B cell (primary cell): ENCODE results near the gene TRIM62. TPM values are rescaled to one million over a fixed set of nuclear protein-coding genes. Genes with fewer than 3 reads are reported as not detected.

Source experiments
- ATAC-seq: fragments of 200-7000 bp; cut with Tn5 transposase; one replicate; pipeline ENCODE4 v1.10.0; 2021; ENCODE audit warnings: low read depth, mild to moderate bottlenecking, moderate number of reproducible peaks, moderate library complexity
- CTCF ChIA-PET: fragments of 350-600 bp; sonication (Branson Sonifier 250); formaldehyde crosslinking; loops from one replicate; lab custom pipeline; 2021; ENCODE audit warnings: antibody characterized with exemption, inconsistent platforms; lab: Charles Lee
- POLR2A ChIA-PET: fragments of 350-600 bp; sonication (Branson Sonifier 250); formaldehyde crosslinking; loops from one replicate; lab custom pipeline; 2021; ENCODE audit warnings: antibody characterized with exemption; lab: Charles Lee
- DNase-seq: peaks from one replicate; pipeline ENCODE4 v3.0.0; 2013
- H2AFZ ChIP-seq: 2 replicates; pipeline ENCODE4 v1.6.1; 2012; ENCODE audit warnings: mild to moderate bottlenecking, low read depth, low read length; ENCODE audit not compliant: insufficient read depth, poor library complexity, severe bottlenecking
- H3K27ac ChIP-seq, 2 donors: 1 replicate in 1 of 2; 2 replicates in 1 of 2; pipeline ENCODE4 v1.5.1; 2012 to 2013; ENCODE audit warnings: low read length in 2 of 2, mild to moderate bottlenecking in 2 of 2, moderate library complexity in 1 of 2
- H3K27me3 ChIP-seq, 4 experiments: fragments of 200-600 bp in 1 of 4; sonication (generic) in 1 of 4; replicated peaks in 1 of 4; 1 replicate in 2 of 4; 2 replicates in 2 of 4; pipeline versions ENCODE4 v1.6.1 to v1.7.0; 2013 to 2016; ENCODE audit warnings: low read length in 3 of 4, mild to moderate bottlenecking in 2 of 4, mixed read lengths in 1 of 4, moderate library complexity in 1 of 4; ENCODE audit not compliant: insufficient read depth in 4 of 4, control insufficient read depth in 3 of 4; ENCODE audit errors: control extremely low read depth in 1 of 4
- H3K36me3 ChIP-seq, 2 experiments: replicated peaks in 1 of 2; 1 replicate in 1 of 2; 2 replicates in 1 of 2; pipeline versions ENCODE4 v1.6.1 to v1.7.1; 2013; ENCODE audit warnings: low read length in 1 of 2; ENCODE audit not compliant: insufficient read depth in 2 of 2, control insufficient read depth in 1 of 2; ENCODE audit errors: control extremely low read depth in 1 of 2, extremely low read depth in 1 of 2
- H3K4me1 ChIP-seq, 2 donors: fragments of 200-600 bp in 1 of 2; sonication (generic) in 1 of 2; 1 replicate in 1 of 2; 2 replicates in 1 of 2; pipeline versions ENCODE4 v1.5.1 to v1.6.1; 2013 to 2017; ENCODE audit warnings: low read length in 2 of 2; ENCODE audit not compliant: control insufficient read depth in 2 of 2, insufficient read depth in 2 of 2
- H3K4me2 ChIP-seq: replicated peaks from 2 replicates; pipeline ENCODE3; 2012; ENCODE audit warnings: mild to moderate bottlenecking, low read depth, low read length; ENCODE audit not compliant: poor library complexity, severe bottlenecking
- H3K4me3 ChIP-seq, 5 experiments: fragments of 200-600 bp in 1 of 5; sonication (generic) in 1 of 5; 1 replicate in 3 of 5; 2 replicates in 2 of 5; pipeline versions ENCODE4 v1.5.1 to v1.7.0; 2011 to 2016; ENCODE audit warnings: low read length in 4 of 5, mild to moderate bottlenecking in 4 of 5, low read depth in 2 of 5, control low read depth in 1 of 5, moderate library complexity in 1 of 5; ENCODE audit not compliant: insufficient read depth in 1 of 5; ENCODE audit errors: control extremely low read depth in 1 of 5, extremely low read depth in 1 of 5
- H3K79me2 ChIP-seq: fragments of 200-600 bp; sonication (generic); one replicate; pipeline ENCODE4 v1.6.0; 2016; ENCODE audit warnings: low read length; ENCODE audit not compliant: control insufficient read depth, insufficient read depth
- H3K9ac ChIP-seq: fragments of 200-600 bp; sonication (generic); 2 replicates; pipeline ENCODE4 v1.6.1; 2017; ENCODE audit warnings: mild to moderate bottlenecking, low read length, moderate library complexity
- H3K9me3 ChIP-seq, 3 donors: one replicate each; pipeline versions ENCODE4 v1.6.1 to v1.7.1; 2013; ENCODE audit warnings: low read length in 2 of 3; ENCODE audit not compliant: control insufficient read depth in 2 of 3, insufficient read depth in 1 of 3; ENCODE audit errors: control extremely low read depth in 1 of 3
- H4K20me1 ChIP-seq: 2 replicates; pipeline ENCODE4 v1.6.0; 2012; ENCODE audit warnings: mild to moderate bottlenecking, low read length; ENCODE audit not compliant: insufficient read depth, control insufficient read depth, poor library complexity, severe bottlenecking
- H3K27ac Mint-ChIP-seq: one replicate; pipeline ENCODE4 v1.8.0; 2021; ENCODE audit warnings: mixed read lengths
- H3K27me3 Mint-ChIP-seq: one replicate; pipeline ENCODE4 v1.8.0; 2021; ENCODE audit warnings: mixed read lengths
- H3K4me1 Mint-ChIP-seq: one replicate; pipeline ENCODE4 v1.8.0; 2021; ENCODE audit warnings: mixed read lengths
- H3K4me3 Mint-ChIP-seq: one replicate; pipeline ENCODE4 v1.8.0; 2021; ENCODE audit warnings: mixed read lengths
- H3K9me3 Mint-ChIP-seq: one replicate; pipeline ENCODE4 v1.8.0; 2022; ENCODE audit warnings: mixed read lengths; ENCODE audit not compliant: insufficient read depth
- EZH2 ChIP-seq: IDR thresholded peaks from 2 replicates; pipeline ENCODE4 v1.6.1; 2012; ENCODE audit warnings: borderline replicate concordance, low read depth, mild to moderate bottlenecking, moderate library complexity, low read length; ENCODE audit not compliant: insufficient read depth, poor library complexity, severe bottlenecking
- WGBS: methylation state at CpG from one replicate; pipeline ENCODE4 v1.1.5; 2013; ENCODE audit warnings: missing lambda C conversion rate; ENCODE audit not compliant: insufficient coverage; 5-methylcytosine and 5-hydroxymethylcytosine counted together
- intact Hi-C: fragments of 100-400 bp; cut with micrococcal nuclease; formaldehyde crosslinking; loops from one replicate; pipeline ENCODE4 v1.10.0; 2022
- polyA plus RNA-seq: library from polyadenylated mRNA; depleted of rRNA; stranded (reverse); fragments of >200 nt; gene quantifications from 2 replicates; pipeline ENCODE4 v1.2.3, GENCODE V29; 2012
- total RNA-seq, 2 donors: library from RNA; stranded (reverse); fragments of 120-200 nt in 1 of 2; gene quantifications; 1 replicate in 1 of 2; 2 replicates in 1 of 2; pipeline versions ENCODE4 v1.2.3 to v1.2.4, GENCODE V29; 2013 to 2022
- TF ChIP-seq, protein P1 (sequence below): fragments of 200-600 bp; IDR thresholded peaks from one replicate; pipeline ENCODE4 v1.8.0; 2022; ENCODE audit warnings: antibody characterized with exemption, mild to moderate bottlenecking

TRIM62 gene
- total and polyA plus RNA-seq, 2 donors (not counting 1 experiment from before 2014, with no cell fraction given), result 10.7 to 24.1 TPM

DNA sequence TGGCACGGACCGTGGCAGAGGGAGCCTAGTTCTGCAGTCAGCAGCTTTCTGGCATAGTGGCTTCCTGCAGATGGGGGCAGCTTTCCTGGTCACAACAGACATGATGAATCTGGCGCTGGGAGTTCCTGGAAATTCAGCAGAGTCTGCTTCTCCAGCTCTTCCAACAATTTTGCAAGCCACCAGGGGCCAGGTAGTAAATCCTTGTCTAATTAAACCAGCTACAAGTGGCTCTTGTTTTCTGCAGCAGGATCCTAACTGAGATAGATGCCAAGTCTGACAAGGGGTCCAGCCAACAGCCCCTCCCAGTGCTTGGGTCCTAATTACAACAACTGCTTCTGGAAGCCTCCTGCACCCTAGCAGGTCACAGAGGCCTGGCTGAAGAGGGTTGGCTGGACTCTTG, 35.8 kb downstream of the TRIM62 start:
- 88% methylated on average over 3 of the region's 3 CpGs for WGBS
- DNase-seq (no peak), ATAC-seq (no peak)
- Histone ChIP-seq H3K9ac (no peak overlapping the region), H3K9me3 (no peaks in the 10 kb centered on the region), H3K27ac (no peak overlapping the region), H4K20me1 (peaks cover 4% of the 10 kb centered on the region), H3K27me3 (no peaks in the 10 kb centered on the region), H3K79me2 (no peaks in the 10 kb centered on the region), H3K36me3 (peaks cover 2 to 15% of the 10 kb centered on the region in 2 experiments), H2AFZ (no peak overlapping the region), H3K4me2 (no peak overlapping the region), H3K4me3 (no peak overlapping the region), H3K4me1 (no peaks in the 10 kb centered on the region)
- CTCF ChIA-PET, result no interaction called here
- no peaks in the 10 kb centered on the region for H3K27me3 Mint-ChIP-seq
- intact Hi-C loops, result no loop called here
- H3K27ac Mint-ChIP-seq, result no peak overlapping the region
- POLR2A ChIA-PET, result no interaction called here
- no peaks in the 10 kb centered on the region for H3K4me1 Mint-ChIP-seq
- no peak overlapping the region for H3K4me3 Mint-ChIP-seq
- no peaks in the 10 kb centered on the region for H3K9me3 Mint-ChIP-seq
- TF ChIP-seq EZH2, result no peak
- TF ChIP-seq, protein P1, sequence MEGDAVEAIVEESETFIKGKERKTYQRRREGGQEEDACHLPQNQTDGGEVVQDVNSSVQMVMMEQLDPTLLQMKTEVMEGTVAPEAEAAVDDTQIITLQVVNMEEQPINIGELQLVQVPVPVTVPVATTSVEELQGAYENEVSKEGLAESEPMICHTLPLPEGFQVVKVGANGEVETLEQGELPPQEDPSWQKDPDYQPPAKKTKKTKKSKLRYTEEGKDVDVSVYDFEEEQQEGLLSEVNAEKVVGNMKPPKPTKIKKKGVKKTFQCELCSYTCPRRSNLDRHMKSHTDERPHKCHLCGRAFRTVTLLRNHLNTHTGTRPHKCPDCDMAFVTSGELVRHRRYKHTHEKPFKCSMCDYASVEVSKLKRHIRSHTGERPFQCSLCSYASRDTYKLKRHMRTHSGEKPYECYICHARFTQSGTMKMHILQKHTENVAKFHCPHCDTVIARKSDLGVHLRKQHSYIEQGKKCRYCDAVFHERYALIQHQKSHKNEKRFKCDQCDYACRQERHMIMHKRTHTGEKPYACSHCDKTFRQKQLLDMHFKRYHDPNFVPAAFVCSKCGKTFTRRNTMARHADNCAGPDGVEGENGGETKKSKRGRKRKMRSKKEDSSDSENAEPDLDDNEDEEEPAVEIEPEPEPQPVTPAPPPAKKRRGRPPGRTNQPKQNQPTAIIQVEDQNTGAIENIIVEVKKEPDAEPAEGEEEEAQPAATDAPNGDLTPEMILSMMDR, result no peak

DNA sequence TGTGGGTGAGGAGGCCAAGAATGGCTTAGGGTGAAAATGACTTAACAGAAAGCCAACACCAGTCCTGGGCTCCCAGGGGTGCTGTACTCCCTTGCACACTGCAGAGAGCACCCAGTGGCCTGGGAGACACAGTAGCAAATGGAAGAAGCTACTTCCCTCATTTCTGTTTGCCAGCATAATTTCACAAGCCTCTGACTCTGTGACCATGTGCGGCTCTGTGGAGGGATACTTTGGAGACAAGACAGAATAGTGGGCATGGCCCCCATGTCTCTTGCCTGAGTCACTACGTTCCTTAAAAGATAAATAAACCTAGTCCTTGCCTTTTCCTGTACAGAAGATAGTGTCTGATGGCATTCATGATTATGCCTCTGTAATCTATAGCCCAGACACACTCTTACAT, 38.1 kb downstream of the TRIM62 start:
- Histone ChIP-seq H3K4me3 (no peak overlapping the region), H3K36me3 (peaks cover 2 to 15% of the 10 kb centered on the region in 2 experiments), H3K4me1 (no peaks in the 10 kb centered on the region), H3K27ac (no peak overlapping the region), H3K79me2 (no peaks in the 10 kb centered on the region), H3K4me2 (no peak overlapping the region), H4K20me1 (peaks cover 4% of the 10 kb centered on the region), H2AFZ (no peak overlapping the region), H3K27me3 (no peaks in the 10 kb centered on the region), H3K9me3 (no peaks in the 10 kb centered on the region), H3K9ac (no peak overlapping the region)
- ChIA-PET CTCF (interaction anchor here (0.6 kb wide), 1 partner anchor 71 kb away, joined by 3 read pairs; no protein-coding TSS in a partner anchor), POLR2A (no interaction called here)
- ATAC-seq (no peak), DNase-seq (no peak)
- Mint-ChIP-seq H3K4me3 (no peak overlapping the region), H3K4me1 (no peaks in the 10 kb centered on the region), H3K27ac (no peak overlapping the region), H3K27me3 (no peaks in the 10 kb centered on the region), H3K9me3 (no peaks in the 10 kb centered on the region)
- intact Hi-C loops, result no loop called here
- 100% methylated on average over 2 of the region's 2 CpGs for WGBS
- no peak for TF ChIP-seq EZH2
- TF ChIP-seq, protein P1, result no peak
